SJCRH30 (cell line): Measurements from ENCODE around the gene C9orf72. TPM values are rescaled to one million over a fixed set of nuclear protein-coding genes. Genes with fewer than 3 reads are reported as not detected.

ENCODE experiments used
- DNase-seq, 2 experiments: peaks; one replicate each; pipeline ENCODE4 v3.0.0-alpha.2; 2015 to 2020
- H3K27ac ChIP-seq: fragments of 250-450 bp; sonication (Bioruptor Pico); 2 replicates; pipeline ENCODE4 v1.5.1; 2020; ENCODE audit warnings: mild to moderate bottlenecking, moderate library complexity
- H3K27me3 ChIP-seq: fragments of 250-450 bp; sonication (Bioruptor Pico); 2 replicates; pipeline ENCODE4 v1.5.1; 2020; ENCODE audit warnings: mild to moderate bottlenecking, moderate library complexity
- H3K36me3 ChIP-seq: fragments of 250-450 bp; sonication (Bioruptor Pico); 2 replicates; pipeline ENCODE4 v1.5.1; 2020; ENCODE audit warnings: mild to moderate bottlenecking, moderate library complexity
- H3K4me1 ChIP-seq: fragments of 250-450 bp; sonication (Bioruptor Pico); 2 replicates; pipeline ENCODE4 v1.5.1; 2020; ENCODE audit warnings: mild to moderate bottlenecking, moderate library complexity
- H3K4me3 ChIP-seq: fragments of 250-450 bp; sonication (Bioruptor Pico); 2 replicates; pipeline ENCODE4 v1.5.1; 2020; ENCODE audit warnings: mild to moderate bottlenecking, moderate library complexity
- H3K9me3 ChIP-seq: fragments of 250-450 bp; sonication (Bioruptor Pico); replicated peaks from 2 replicates; pipeline ENCODE4 v1.5.1; 2020; ENCODE audit warnings: mild to moderate bottlenecking, moderate library complexity
- total RNA-seq: library from RNA; depleted of rRNA; stranded (reverse); fragments of >200 nt; shearing (Covaris generic); gene quantifications from 2 replicates; pipeline ENCODE4 v1.2.3, GENCODE V29; 2014

Gene C9orf72
- total RNA-seq, 1 experiment from 2014 or later = 10.0 TPM

GRCh38 chr9:27537756-27538155 lies 35.5 kb downstream of the C9orf72 start:
- no peak overlapping the region for H3K4me3 ChIP-seq
- no peaks in the 10 kb centered on the region for H3K36me3 ChIP-seq
- no peaks in the 10 kb centered on the region for H3K4me1 ChIP-seq
- H3K9me3 ChIP-seq = no peaks in the 10 kb centered on the region
- no peak for DNase-seq
- no peaks in the 10 kb centered on the region for H3K27me3 ChIP-seq
- no peak overlapping the region for H3K27ac ChIP-seq

GRCh38 chr9:27537027-27537435 lies 36.2 kb downstream of the C9orf72 start:
- Histone ChIP-seq H3K4me3 (no peak overlapping the region), H3K27me3 (no peaks in the 10 kb centered on the region), H3K4me1 (no peaks in the 10 kb centered on the region), H3K9me3 (no peaks in the 10 kb centered on the region), H3K36me3 (no peaks in the 10 kb centered on the region), H3K27ac (no peak overlapping the region)
- no peak for DNase-seq

GRCh38 chr9:27536168-27536567 lies 37.1 kb downstream of the C9orf72 start:
- no peaks in the 10 kb centered on the region for H3K9me3 ChIP-seq
- no peaks in the 10 kb centered on the region for H3K4me1 ChIP-seq
- no peaks in the 10 kb centered on the region for H3K27me3 ChIP-seq
- no peaks in the 10 kb centered on the region for H3K36me3 ChIP-seq
- no peak overlapping the region for H3K27ac ChIP-seq
- no peak overlapping the region for H3K4me3 ChIP-seq
- no peak for DNase-seq

- no peak overlapping the region for H3K27ac ChIP-seq
- no peak for DNase-seq
Measured at GRCh38 chr9:27535701-27536118, 37.6 kb downstream of the C9orf72 start.

GRCh38 chr9:27534658-27535209 lies 38.5 kb downstream of the C9orf72 start:
- Histone ChIP-seq H3K27ac (no peak overlapping the region), H3K36me3 (no peaks in the 10 kb centered on the region), H3K4me1 (no peaks in the 10 kb centered on the region), H3K9me3 (no peaks in the 10 kb centered on the region), H3K27me3 (no peaks in the 10 kb centered on the region), H3K4me3 (no peak overlapping the region)
- DNase-seq = no peak

More at GRCh38 chr9:27535701-27536118, 37.6 kb downstream of the C9orf72 start:
- H3K36me3 ChIP-seq = no peaks in the 10 kb centered on the region
- no peaks in the 10 kb centered on the region for H3K27me3 ChIP-seq
- no peak overlapping the region for H3K4me3 ChIP-seq
- H3K9me3 ChIP-seq = no peaks in the 10 kb centered on the region
- H3K4me1 ChIP-seq = no peaks in the 10 kb centered on the region

- Histone ChIP-seq H3K36me3 (no peaks in the 10 kb centered on the region), H3K4me3 (no peak overlapping the region), H3K27me3 (no peaks in the 10 kb centered on the region), H3K9me3 (no peaks in the 10 kb centered on the region), H3K27ac (no peak overlapping the region), H3K4me1 (no peaks in the 10 kb centered on the region)
- DNase-seq = no peak
Measured at GRCh38 chr9:27534131-27534530, 39.1 kb downstream of the C9orf72 start.

GRCh38 chr9:27533311-27533710 lies 40.0 kb downstream of the C9orf72 start:
- no peaks in the 10 kb centered on the region for H3K4me1 ChIP-seq
- H3K27me3 ChIP-seq = no peaks in the 10 kb centered on the region
- H3K27ac ChIP-seq = no peak overlapping the region
- H3K4me3 ChIP-seq = no peak overlapping the region
- DNase-seq = no peak
- no peaks in the 10 kb centered on the region for H3K9me3 ChIP-seq
- no peaks in the 10 kb centered on the region for H3K36me3 ChIP-seq

- no peak overlapping the region for H3K4me3 ChIP-seq
- H3K36me3 ChIP-seq = no peaks in the 10 kb centered on the region
- H3K27ac ChIP-seq = no peak overlapping the region
- no peaks in the 10 kb centered on the region for H3K9me3 ChIP-seq
- H3K27me3 ChIP-seq = no peaks in the 10 kb centered on the region
- no peaks in the 10 kb centered on the region for H3K4me1 ChIP-seq
- no peak for DNase-seq
Measured at GRCh38 chr9:27532046-27532445, 41.2 kb downstream of the C9orf72 start.

- no peak for DNase-seq
- Histone ChIP-seq H3K27ac (no peak overlapping the region), H3K27me3 (no peaks in the 10 kb centered on the region), H3K4me3 (no peak overlapping the region), H3K9me3 (no peaks in the 10 kb centered on the region), H3K4me1 (no peaks in the 10 kb centered on the region), H3K36me3 (no peaks in the 10 kb centered on the region)
Measured at GRCh38 chr9:27530915-27531755, 42.1 kb downstream of the C9orf72 start.

GRCh38 chr9:27529316-27530278 lies 43.7 kb downstream of the C9orf72 start, which contains the start of gene MOB3B:
TSS of gene MOB3B (minus strand) at chr9:27529814. CDS start at chr9:27455550, 74,264 bp downstream.
- DNase-seq = peak; percentile 70 to 78
- Histone ChIP-seq H3K4me1 (no peaks in the 10 kb centered on the region), H3K36me3 (no peaks in the 10 kb centered on the region), H3K27ac (no peak within 1 kb of the TSS), H3K9me3 (no peaks in the 10 kb centered on the region), H3K27me3 (no peaks in the 10 kb centered on the region), H3K4me3 (peak within 1 kb of the TSS; percentile 56)

GRCh38 chr9:27528886-27529315 lies 44.4 kb downstream of the C9orf72 start:
- no peaks in the 10 kb centered on the region for H3K9me3 ChIP-seq
- no peaks in the 10 kb centered on the region for H3K4me1 ChIP-seq
- H3K27ac ChIP-seq = no peak overlapping the region
- peak in 1 of 2 experiments; percentile 13 for DNase-seq
- H3K27me3 ChIP-seq = no peaks in the 10 kb centered on the region
- H3K36me3 ChIP-seq = no peaks in the 10 kb centered on the region
- peak overlapping the region; percentile 56 for H3K4me3 ChIP-seq

GRCh38 chr9:27528076-27528885 lies 45.0 kb downstream of the C9orf72 start:
- no peak overlapping the region for H3K27ac ChIP-seq
- no peaks in the 10 kb centered on the region for H3K27me3 ChIP-seq
- no peaks in the 10 kb centered on the region for H3K4me1 ChIP-seq
- H3K36me3 ChIP-seq = no peaks in the 10 kb centered on the region
- peak overlapping the region; percentile 56 for H3K4me3 ChIP-seq
- peak in 1 of 2 experiments; percentile 10 for DNase-seq
- H3K9me3 ChIP-seq = no peaks in the 10 kb centered on the region

- H3K36me3 ChIP-seq = no peaks in the 10 kb centered on the region
- no peak overlapping the region for H3K4me3 ChIP-seq
- no peaks in the 10 kb centered on the region for H3K4me1 ChIP-seq
- H3K27me3 ChIP-seq = no peaks in the 10 kb centered on the region
- no peaks in the 10 kb centered on the region for H3K9me3 ChIP-seq
- no peak overlapping the region for H3K27ac ChIP-seq
- no peak for DNase-seq
Measured at GRCh38 chr9:27527702-27528075, 45.6 kb downstream of the C9orf72 start.

GRCh38 chr9:27524236-27524635 lies 49.0 kb downstream of the C9orf72 start, which contains the start of gene IFNK:
TSS of gene IFNK (plus strand) at chr9:27524290. CDS start at chr9:27524337, 47 bp downstream.
- no peak for DNase-seq
- Histone ChIP-seq H3K27ac (no peak within 1 kb of the TSS), H3K9me3 (no peaks in the 10 kb centered on the region), H3K36me3 (no peaks in the 10 kb centered on the region), H3K4me3 (no peak within 1 kb of the TSS), H3K27me3 (no peaks in the 10 kb centered on the region), H3K4me1 (no peaks in the 10 kb centered on the region)
